HG03354 (cell line): ENCODE measurements around the gene TRIO.
"Not testable (repeated sequence)": the region's sequence is repeated elsewhere in the genome, so short reads cannot be mapped to it uniquely, and the experiment has no call there.

Experiments
- ATAC-seq: cut with Tn5 transposase; IDR thresholded peaks from one replicate; pipeline ENCODE4 v1.9.1; 2021; ENCODE audit warnings: mild to moderate bottlenecking; ENCODE audit not compliant: unreplicated experiment, poor library complexity, severe bottlenecking

The TRIO gene

GRCh38 chr5:14142827-14143545 lies at the start of gene TRIO:
Gene TRIO, plus strand, starts transcription at chr5:14143342. Its CDS starts 384 bp downstream, at chr5:14143726.
- peak; percentile 45 for ATAC-seq

- not testable (repeated sequence) for ATAC-seq
Measured at GRCh38 chr5:14097380-14097779, 45.8 kb upstream of the TRIO start.

- no peak for ATAC-seq
Measured at GRCh38 chr5:14097998-14098471, 45.1 kb upstream of the TRIO start.

- no peak for ATAC-seq
Measured at GRCh38 chr5:14100281-14100680, 42.9 kb upstream of the TRIO start.

- ATAC-seq: no peak
Measured at GRCh38 chr5:14101922-14102321, 41.2 kb upstream of the TRIO start.

GRCh38 chr5:14102666-14103065 lies 40.5 kb upstream of the TRIO start:
- ATAC-seq: no peak

GRCh38 chr5:14105718-14106410 lies 37.3 kb upstream of the TRIO start:
- no peak for ATAC-seq

- no peak for ATAC-seq
Measured at GRCh38 chr5:14107536-14107935, 35.6 kb upstream of the TRIO start.

- ATAC-seq: peak; percentile 84
Measured at GRCh38 chr5:14108170-14108996, 34.8 kb upstream of the TRIO start.

GRCh38 chr5:14109041-14109747 lies 33.9 kb upstream of the TRIO start:
- peak; percentile 90 for ATAC-seq

- no peak for ATAC-seq
Measured at GRCh38 chr5:14109771-14110170, 33.4 kb upstream of the TRIO start.

- ATAC-seq: no peak
Measured at GRCh38 chr5:14110196-14110595, 32.9 kb upstream of the TRIO start.

GRCh38 chr5:14110680-14111079 lies 32.5 kb upstream of the TRIO start:
- no peak for ATAC-seq

- no peak for ATAC-seq
Measured at GRCh38 chr5:14112998-14113652, 30.0 kb upstream of the TRIO start.

GRCh38 chr5:14114615-14115251 lies 28.4 kb upstream of the TRIO start:
- no peak for ATAC-seq

- ATAC-seq: no peak
Measured at GRCh38 chr5:14115323-14115895, 27.7 kb upstream of the TRIO start.

- no peak for ATAC-seq
Measured at GRCh38 chr5:14118551-14119320, 24.4 kb upstream of the TRIO start.

GRCh38 chr5:14120176-14120575 lies 23.0 kb upstream of the TRIO start:
- ATAC-seq: no peak
